Measurements from ENCODE around the gene TMEM61. TPM values are rescaled to one million over a fixed set of nuclear protein-coding genes. Genes with fewer than 3 reads are reported as not detected.
"Not testable (repeated sequence)": the region's sequence is repeated elsewhere in the genome, so short reads cannot be mapped to it uniquely, and the experiment has no call there.

Gene TMEM61
- polyA plus RNA-seq (ENCODE audit: insufficient read length in 3 of 3) = 1 to 10 TPM in 2 of 3 donors, under 1 TPM in 1; 0.64 to 1.6 (median 1.5) TPM
- long read RNA-seq, donor 1 = 0 reads
- long read RNA-seq, donor 2, partial matches to known transcripts = 0 of 1 reads
- long read RNA-seq, donor 2, other reads (novel, unspliced or antisense) = 0 of 1 reads
- long read RNA-seq, donor 3, partial matches to known transcripts = 0 of 1 reads
- long read RNA-seq, donor 3, other reads (novel, unspliced or antisense) = 0 of 1 reads
- long read RNA-seq, donor 4, partial matches to known transcripts = 0 of 3 reads
- long read RNA-seq, donor 4, other reads (novel, unspliced or antisense) = 0 of 3 reads
- long read RNA-seq, donor 5, partial matches to known transcripts = 0 of 2 reads
- long read RNA-seq, donor 5, other reads (novel, unspliced or antisense) = 0 of 2 reads
- long read RNA-seq, donor 6, partial matches to known transcripts = 0 of 2 reads
- long read RNA-seq, donor 6, other reads (novel, unspliced or antisense) = 0 of 2 reads
- long read RNA-seq, donor 7 = 0 reads
- long read RNA-seq, donor 8 = 0 reads
- long read RNA-seq, donor 9, partial matches to known transcripts = 0 of 1 reads
- long read RNA-seq, donor 9, other reads (novel, unspliced or antisense) = 0 of 1 reads
- long read RNA-seq, donor 10, partial matches to known transcripts = 0 of 2 reads
- long read RNA-seq, donor 10, other reads (novel, unspliced or antisense) = 0 of 2 reads
- long read RNA-seq, donor 11 = 0 reads
- long read RNA-seq, donor 12, partial matches to known transcripts = 0 of 1 reads
- long read RNA-seq, donor 12, other reads (novel, unspliced or antisense) = 0 of 1 reads
- long read RNA-seq, donor 13, partial matches to known transcripts = 0 of 1 reads
- long read RNA-seq, donor 13, other reads (novel, unspliced or antisense) = 0 of 1 reads
- long read RNA-seq, donor 14 = 0 reads
- long read RNA-seq, donor 15, partial matches to known transcripts = 0 of 3 reads
- long read RNA-seq, donor 15, other reads (novel, unspliced or antisense) = 0 of 3 reads
- long read RNA-seq, donor 16 = 0 reads

DNA sequence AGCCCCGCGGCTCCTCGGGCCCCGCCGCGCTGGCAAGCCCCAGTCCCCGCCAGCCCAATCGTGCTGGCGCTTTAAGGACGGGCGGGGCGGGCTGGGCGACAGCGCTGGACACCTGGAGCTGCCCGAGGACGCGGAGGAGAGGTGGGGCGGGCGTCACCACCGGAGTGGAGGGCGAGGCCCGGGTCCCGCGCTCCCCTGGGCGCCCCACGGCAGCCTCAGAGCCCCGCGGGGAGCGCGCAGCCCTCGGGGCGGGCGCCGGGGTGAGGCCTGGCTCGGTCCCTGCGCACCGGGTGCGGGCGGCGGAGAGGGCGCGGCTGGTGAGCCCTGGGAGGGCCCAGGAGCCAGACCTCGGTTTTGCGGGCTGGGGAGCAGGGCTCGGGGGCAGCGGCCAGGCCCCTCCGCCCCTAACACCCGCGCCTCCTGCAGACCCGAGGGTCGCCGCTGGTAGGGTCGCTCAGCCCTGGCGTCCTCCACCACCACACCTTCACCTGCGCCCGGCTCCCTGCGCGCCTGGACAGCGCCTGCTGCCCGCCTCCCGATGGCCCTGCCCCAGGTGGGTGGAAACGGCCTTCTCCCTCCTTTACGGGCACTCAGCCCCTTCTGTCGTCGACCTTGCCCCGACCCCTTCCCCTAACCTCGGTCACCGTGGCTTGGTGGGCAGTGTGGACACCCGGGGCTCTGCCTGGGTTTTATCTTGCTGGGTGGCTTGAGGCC, at the start of gene TMEM61:
TMEM61 (plus strand) TSS at position 101 of the 714 bp plus-strand sequence; CDS start at position 539, 438 bp downstream.
- no peak for DNase-seq

DNA sequence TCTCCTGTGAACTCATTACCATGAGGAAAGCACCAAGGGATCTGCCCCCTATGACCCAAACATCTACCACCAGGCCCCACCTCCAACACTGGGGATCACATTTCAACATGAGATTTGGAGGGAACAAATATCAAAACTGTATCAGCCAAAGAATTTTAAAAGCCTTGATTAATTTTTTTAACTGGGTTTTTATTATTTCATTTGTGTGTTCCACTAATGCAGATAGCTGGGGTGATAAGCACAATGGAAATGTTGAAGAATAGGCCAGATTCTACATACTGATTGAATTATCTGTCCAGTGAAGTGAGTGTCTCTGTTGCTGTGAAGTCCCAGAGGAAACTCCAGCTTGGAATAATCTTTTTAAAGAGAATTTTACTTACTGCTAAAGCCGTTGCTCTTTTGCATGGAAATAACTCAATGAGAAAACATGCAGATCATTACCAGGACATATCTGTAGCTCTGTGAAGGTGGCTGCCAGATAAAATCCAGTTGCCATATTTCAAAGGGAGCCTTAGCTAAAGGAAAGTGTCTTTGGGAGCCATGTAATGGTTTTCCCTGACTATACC, 49.1 kb upstream of the TMEM61 start:
- no peak for DNase-seq

DNA sequence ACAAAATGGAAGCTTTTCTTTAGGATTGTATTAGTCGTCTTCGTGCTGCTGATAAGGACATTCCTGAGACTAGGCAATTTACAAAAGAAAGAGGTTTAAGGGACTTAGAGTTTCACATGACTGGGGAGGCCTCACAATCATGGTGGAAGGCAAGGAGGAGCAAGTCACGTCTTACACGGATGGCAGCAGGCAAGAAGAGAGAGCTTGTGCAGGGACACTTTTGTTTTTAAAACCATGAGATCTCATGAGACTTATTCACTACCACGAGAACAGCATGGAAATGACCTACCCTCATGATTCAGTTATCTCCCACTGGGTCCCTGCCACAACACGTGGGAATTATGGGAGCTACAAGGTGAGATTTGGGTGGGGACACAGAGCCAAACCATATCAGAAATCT, 46.3 kb upstream of the TMEM61 start:
- not testable (repeated sequence) for DNase-seq

DNA sequence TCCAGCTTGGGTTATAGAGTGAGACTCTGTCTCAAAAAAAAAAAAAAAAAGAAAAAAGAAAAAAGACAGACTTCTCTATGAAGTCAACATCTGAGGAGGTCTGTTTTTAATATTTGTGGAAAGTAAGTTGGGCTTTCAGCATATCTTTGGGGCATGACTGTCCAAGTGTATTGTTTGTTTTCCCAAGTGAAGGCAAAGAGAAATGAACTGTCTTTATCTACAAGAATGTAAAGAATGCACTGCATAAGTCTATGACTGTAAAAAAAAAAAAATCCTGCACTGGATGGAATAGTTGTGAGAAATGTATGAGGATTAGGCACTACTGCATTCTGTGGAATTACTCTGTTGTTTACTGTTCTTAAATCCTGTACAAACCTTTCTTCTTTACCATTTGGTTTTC, 45.6 kb upstream of the TMEM61 start:
- peak; percentile 14 for DNase-seq

DNA sequence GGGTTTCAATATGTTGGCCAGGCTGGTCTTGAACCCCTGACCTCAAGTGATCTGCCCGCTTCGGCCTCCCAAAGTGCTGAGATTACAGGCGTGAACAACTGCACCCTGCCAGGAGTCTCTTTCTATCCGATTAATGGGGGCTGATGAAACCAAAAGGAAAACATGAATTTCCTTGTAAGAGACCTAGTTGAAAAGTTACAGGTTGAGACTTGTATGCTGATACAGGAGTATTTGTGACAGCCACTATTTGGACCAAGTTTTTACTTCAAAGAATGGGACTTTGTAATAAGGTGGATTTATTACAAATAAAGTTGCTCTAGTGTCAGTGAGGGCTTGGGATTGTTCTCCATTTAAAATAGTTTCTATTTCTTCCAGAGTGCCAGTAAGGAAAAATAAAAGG, 43.6 kb upstream of the TMEM61 start:
- no peak for DNase-seq

DNA sequence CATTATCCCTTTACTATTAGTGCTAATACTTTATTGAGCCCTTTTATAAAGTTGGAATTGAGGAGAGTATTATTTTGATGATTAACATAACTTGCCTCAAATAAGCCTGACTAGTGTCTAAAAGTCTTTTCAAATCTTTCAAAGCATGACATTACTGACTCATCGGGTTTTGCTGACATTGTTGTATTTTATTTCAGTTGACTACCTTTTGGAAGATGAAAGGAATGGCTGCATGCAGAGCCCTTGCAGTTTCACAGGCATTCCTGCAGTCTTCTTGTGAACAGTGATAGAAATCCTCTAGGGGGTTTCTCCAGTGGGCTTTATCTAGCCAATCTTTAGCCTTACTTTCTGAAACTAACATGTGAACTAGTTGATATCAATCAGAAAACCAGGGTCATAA, 43.0 kb upstream of the TMEM61 start:
- DNase-seq = no peak

DNA sequence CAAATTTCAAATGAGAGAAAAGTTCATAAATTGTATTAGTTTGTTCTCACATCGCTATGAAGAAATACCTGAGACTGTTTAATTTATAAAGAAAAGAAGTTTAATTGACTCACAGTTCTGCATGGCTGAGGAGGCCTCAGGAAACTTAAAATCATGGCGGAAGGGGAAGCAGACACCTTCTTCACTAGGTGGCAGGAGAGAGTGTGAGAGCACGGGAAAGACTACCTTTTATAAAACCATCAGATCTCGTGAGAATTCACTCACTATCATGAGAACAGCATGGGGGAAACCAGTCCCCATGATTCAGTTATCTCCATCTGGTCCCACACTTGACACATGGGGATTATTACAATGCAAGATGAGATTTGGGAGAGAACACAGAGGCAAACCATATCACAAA, 41.5 kb upstream of the TMEM61 start:
- DNase-seq = not testable (repeated sequence)

DNA sequence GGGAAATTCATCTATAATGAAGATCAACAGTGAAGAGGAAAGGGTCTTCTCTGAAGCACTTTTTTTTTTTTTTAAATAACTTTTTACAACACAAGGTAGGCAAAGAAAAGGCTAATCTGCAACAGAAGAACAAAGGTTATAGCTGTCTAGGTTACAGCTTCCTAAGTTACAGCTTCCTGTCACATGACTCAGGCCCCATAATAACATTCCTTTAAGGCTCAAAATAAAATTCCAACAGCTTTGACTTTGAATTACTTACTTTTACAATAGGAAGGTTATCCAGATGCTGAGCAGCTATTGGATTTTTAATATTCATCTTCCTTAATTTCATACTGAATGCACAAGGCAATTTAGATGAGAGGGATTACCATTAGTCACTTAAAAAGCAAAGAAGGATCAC, 40.4 kb upstream of the TMEM61 start:
- no peak for DNase-seq

DNA sequence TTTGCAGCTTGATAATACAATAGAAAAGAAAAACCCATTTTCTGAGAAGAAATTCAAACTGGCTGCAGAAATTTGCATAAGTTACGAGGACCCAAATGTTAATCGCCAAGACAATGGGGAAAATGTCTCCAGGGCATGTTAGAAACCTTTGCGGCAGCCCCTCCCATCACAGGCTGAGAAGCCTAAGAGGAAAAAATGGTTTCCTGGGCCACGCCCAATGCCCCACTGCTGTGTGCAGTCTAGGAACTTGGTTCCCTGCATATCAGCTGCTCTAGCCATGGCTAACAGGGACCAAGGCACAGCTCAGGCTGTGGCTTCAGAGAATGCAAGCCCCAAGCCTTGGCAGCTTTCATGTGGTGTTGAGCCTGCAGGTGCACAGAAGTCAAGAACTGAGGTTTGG, 37.5 kb upstream of the TMEM61 start:
- no peak for DNase-seq

DNA sequence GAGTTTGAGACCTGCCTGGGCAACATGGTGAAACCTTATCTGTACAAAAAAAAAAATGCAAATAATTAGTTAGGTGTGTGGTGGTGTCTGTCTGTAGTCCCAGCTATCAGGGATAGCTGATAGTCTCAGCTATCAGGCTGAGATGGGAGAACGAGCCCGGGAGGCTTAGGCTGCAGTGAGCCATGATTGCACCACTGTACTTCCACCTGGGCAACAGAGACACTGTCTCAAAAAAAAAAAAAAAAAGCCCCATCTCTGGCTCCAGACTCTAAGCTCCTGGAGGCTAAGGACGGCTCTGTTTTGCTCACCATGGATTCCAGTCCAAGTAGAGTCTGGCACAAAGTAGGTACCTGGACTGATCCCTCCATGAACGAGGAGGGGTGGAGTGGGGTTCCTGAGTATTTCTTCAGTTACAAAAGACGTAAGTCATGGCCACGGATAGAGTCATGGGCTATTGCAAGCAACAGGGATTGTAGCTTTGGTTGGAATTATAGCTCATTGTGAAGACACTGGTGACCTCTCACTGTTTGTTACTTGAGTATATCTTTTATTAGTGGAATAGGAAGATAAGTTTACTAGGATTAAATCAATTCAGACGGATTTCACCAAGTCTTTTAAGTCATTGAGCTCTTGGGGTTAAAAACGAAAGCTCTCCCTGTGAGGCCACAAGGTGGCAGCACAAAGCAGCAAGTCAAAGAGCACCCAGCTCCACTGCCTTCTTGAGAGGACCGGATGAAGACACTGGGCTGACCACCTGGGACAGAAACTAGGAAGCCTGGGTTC, 35.6 kb upstream of the TMEM61 start:
- DNase-seq = peak; percentile 68

DNA sequence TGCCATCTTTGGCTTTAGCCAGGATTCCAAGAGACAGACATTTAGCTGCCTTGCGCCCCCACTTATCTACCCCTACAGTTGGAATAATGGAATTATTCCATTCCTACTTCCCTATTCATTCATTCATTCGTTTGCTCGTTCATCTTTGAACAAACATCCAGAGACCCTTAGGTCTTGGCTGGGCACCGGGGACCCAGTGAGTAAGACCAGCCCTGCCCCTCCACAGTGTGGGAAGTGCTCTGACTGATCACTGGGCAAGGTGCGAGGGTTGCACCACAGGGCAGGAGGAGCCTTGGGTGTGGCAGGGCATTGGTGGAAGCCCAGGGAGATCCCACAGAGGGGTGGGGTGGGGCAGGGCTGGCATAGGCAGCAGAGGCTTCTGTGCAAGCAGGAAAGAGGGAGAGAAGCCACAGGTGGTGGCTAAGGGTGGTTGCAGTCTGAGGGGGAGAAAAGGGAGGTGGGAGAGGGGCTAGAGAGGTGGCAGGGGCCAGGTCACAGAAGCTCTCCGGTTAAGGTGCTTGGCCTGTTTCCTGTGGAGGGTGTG, 35.0 kb upstream of the TMEM61 start:
- no peak for DNase-seq

DNA sequence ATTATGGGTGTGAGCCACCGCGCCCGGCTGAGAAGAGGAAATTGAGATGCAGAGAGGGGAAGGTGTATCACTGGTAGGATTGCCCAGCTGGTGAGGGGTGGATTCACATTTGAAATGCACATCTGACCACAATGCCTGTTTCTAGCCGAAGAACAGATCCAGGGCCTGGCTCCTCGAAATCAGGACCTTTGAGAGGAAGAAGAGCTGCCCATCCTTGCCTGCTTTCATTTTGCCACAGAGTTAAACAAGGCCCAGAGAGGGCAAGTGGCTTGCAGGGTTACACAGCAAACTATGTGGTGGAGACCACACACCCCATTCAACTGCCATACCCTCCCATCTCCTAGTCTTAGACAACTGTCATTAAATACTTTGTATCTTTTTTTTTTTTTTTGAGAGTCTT, 32.9 kb upstream of the TMEM61 start:
- no peak for DNase-seq

DNA sequence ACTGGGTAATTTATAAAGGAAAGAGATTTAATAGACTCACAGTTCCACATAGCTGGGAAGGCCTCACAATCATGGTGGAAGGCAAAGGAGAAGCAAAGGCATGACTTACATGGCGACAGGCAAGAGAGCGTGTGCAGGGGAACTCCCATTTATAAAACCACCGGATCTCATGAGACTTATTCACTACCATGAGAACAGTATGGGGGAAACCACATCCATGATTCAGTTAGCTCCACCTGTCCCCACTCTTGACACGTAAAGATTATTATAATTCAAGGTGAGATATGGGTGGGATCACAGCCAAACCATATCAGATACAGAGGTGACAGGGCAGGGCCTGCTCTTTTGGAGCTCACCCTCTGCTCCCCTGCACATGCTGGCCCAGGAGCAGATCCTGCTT, 31.4 kb upstream of the TMEM61 start:
- no peak for DNase-seq

DNA sequence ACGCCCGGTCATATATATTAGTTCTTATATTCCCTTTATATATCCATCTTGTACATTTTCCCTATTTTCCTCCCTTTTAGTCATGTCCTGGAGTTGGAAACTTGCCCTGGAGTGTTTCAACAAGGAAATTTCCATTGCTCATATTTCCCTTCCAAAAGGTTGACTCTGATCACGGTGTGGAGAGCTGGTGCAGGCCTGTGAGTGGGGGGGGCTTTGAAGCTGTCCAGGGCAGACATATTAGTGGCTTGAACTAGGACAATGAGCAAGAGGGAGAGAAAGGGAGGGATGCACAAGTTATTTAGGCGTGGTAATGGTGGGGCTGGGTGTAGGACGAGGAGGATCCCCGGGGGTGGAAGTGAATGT, 30.4 kb upstream of the TMEM61 start:
- DNase-seq = no peak

DNA sequence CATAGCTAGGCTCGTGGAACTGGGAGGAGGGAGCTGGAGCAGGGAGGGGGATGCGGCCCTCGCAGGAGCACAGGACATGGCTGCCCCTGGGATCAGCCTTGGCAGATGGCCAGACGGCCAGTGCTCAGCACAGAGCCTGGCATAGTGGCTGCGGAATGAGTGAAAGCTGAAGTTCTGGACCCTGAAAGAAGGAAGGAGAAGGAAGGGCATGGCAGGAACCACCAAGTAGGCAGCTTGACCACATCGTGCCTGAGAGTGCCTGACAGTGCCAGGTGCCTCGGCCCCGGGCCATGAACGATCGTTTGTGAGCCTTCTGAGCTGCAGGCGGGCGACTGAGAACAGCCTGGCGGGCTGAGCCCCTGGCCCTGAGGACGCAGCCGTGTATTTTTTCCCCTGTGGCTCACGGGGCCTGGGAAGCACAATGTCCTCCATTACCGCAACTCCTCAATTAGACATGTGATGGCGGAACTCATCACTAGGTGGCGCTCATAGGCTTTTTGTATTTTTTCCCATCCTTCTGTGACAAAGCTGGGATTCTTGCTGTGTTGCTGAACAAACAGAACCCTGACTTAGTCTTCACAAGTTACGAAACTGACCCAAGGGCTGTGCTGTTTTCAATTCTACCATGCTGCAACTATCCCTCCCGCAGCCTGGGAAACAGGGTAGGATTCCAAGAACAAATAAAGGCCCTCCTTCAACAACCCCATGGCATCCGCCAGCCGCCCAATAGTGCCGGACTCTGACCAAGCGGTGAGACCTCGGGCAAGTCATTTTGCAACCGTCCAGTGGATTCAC, 29.9 kb upstream of the TMEM61 start:
- peak; percentile 82 for DNase-seq

DNA sequence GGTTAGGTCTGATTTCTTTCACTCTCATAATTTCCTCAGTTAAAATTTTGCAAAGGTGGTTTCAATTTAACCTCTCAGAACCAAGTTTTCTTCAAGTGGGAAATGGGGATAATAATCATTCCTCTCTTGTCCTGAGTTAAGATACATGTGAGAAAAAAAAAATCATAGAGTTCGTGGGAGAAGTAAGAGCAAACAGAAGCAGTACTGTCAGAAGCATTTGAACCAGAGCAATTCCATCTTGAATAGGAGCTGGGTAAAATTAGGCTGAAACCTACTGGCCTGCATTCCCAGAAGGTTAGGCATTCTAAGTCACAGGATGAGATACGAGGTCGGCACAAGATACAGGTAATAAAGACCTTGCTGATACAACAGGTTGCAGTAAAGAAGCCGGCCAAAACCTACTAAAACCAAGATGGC, 28.6 kb upstream of the TMEM61 start:
- DNase-seq = no peak

DNA sequence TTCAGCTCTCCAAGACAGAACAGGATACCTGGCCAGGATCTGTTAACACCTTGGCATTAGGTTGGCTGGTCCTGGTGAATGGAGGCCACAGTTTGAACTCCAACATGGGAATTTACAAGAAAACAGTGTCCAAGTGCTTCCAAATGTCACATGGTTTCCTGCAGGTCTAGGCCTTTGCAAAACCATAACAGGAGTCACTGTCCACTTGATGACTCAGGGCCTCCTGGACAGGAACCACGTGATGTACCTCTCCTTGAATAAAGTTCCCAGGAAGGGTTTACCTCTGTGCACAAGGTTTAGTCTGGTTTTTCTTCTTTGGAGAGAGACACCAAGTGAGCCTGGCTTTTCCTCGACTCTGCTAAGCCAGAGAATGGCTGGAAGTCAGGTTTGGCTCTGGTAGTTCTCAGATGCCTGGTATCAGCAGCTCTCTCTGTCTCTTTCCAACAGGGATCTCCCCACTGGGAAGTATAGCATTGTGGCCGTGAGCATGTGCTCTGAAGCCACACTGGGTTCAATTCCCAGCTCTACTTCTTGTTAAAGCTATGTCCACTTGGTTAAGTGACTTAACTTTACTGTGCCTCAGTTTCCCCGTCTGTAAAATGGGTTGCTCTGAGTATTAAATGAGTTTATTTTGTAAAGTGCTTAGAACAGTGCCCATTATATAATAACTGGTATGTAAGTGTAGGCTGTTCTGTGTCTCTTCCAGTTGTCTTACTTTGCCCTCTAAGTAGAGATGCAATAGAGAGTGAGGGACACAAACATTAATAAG, 27.3 kb upstream of the TMEM61 start:
- no peak for DNase-seq

DNA sequence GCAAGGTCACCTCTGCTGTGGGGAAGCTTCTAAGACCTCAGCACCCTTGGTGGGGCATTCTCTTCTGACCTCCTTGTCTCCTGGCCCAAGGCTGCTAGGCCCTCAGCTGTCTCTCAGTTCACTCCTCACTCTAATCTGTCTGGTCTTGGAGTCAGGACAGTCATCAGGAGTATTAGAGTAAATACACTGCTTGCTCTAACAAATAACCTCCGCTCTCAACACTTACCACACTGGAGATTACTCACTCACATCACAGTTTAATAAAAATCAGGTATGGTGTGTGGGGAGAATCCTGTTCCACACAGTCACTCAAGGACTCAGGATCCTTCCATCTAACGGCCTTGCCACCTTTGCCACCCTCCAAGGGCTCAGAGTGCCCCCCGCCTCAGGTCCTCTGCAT, 26.6 kb upstream of the TMEM61 start:
- DNase-seq = no peak

DNA sequence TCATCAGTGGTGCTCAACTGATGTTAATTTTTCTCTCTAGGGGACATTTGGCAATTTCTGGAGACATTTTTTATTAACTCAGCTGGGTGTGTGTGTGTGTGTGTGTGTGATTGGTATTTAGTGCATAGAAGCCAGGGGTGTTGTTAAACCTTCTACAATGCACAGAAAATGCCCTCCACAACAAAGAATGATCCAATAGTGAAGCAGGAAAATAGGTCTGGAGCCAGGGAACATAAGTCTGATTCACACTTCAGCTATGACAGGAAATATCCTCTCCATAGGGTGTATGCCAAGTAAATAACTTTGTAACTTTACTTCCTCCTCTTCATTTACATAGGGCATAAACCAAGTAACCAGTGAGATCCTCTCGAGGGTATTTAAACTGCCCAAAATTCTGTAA, 25.1 kb upstream of the TMEM61 start:
- DNase-seq = no peak
